CD4-positive, CD25-positive, alpha-beta regulatory T cell (primary cell): ENCODE data around the gene ALDOC. TPM values are rescaled to one million over a fixed set of nuclear protein-coding genes. Genes with fewer than 3 reads are reported as not detected.

Source experiments
- ATAC-seq, 2 donors: fragments of 150-1000 bp; cut with Tn5 transposase; one replicate each; pipeline ENCODE4 v1.10.0; 2021; ENCODE audit warnings: low read depth in 2 of 2, moderate number of reproducible peaks in 2 of 2, moderate library complexity in 1 of 2
- DNase-seq, 3 donors: peaks; one replicate each; pipeline versions ENCODE4 v3.0.0 to v3.0.0-alpha.2; 2012 to 2022; ENCODE audit warnings: mixed read lengths in 1 of 3
- H3K27ac ChIP-seq: one replicate; pipeline ENCODE4 v1.7.0; 2013; ENCODE audit warnings: mild to moderate bottlenecking, low read length; ENCODE audit not compliant: insufficient read depth, poor library complexity, severe bottlenecking
- H3K27me3 ChIP-seq: one replicate; pipeline ENCODE4 v1.7.0; 2013; ENCODE audit warnings: low read length; ENCODE audit not compliant: control insufficient read depth, insufficient read depth
- H3K36me3 ChIP-seq: one replicate; pipeline ENCODE4 v1.7.0; 2013; ENCODE audit warnings: mild to moderate bottlenecking, low read length, moderate library complexity; ENCODE audit not compliant: control insufficient read depth, insufficient read depth
- H3K4me1 ChIP-seq: 2 replicates; pipeline ENCODE4 v1.7.0; 2013; ENCODE audit warnings: mild to moderate bottlenecking, low read length; ENCODE audit not compliant: insufficient read depth, control insufficient read depth, poor library complexity, severe bottlenecking
- H3K4me3 ChIP-seq: one replicate; pipeline ENCODE4 v1.7.0; 2013; ENCODE audit warnings: low read depth, mild to moderate bottlenecking, low read length, moderate library complexity
- H3K9me3 ChIP-seq, 2 experiments: 1 replicate in 1 of 2; 2 replicates in 1 of 2; pipeline ENCODE4 v1.7.0; 2013; ENCODE audit warnings: low read length in 2 of 2, mild to moderate bottlenecking in 1 of 2, moderate library complexity in 1 of 2; ENCODE audit not compliant: control insufficient read depth in 2 of 2
- H3K27ac Mint-ChIP-seq, 3 donors: one replicate each; pipeline ENCODE4 v1.8.0; 2020 to 2022; ENCODE audit warnings: mild to moderate bottlenecking in 3 of 3, mixed read lengths in 3 of 3, moderate library complexity in 2 of 3
- H3K27me3 Mint-ChIP-seq: one replicate; pipeline ENCODE4 v1.8.0; 2022; ENCODE audit warnings: mild to moderate bottlenecking, mixed read lengths
- H3K36me3 Mint-ChIP-seq: one replicate; pipeline ENCODE4 v1.8.0; 2020; ENCODE audit warnings: mixed read lengths
- H3K4me1 Mint-ChIP-seq, 4 donors: one replicate each; pipeline ENCODE4 v1.8.0; 2020 to 2022; ENCODE audit warnings: mixed read lengths in 4 of 4, mild to moderate bottlenecking in 1 of 4
- H3K4me3 Mint-ChIP-seq, 4 donors: one replicate each; pipeline ENCODE4 v1.8.0; 2020 to 2022; ENCODE audit warnings: mild to moderate bottlenecking in 4 of 4, mixed read lengths in 4 of 4, moderate library complexity in 3 of 4
- H3K9me3 Mint-ChIP-seq, 7 donors: one replicate each; pipeline ENCODE4 v1.8.0; 2020 to 2022; ENCODE audit warnings: mixed read lengths in 7 of 7, mild to moderate bottlenecking in 3 of 7, moderate library complexity in 2 of 7
- polyA plus RNA-seq, 4 donors: library from polyadenylated mRNA; unstranded; fragments of 300-500 nt; fragmentation: Illumina TruSeq; gene quantifications; one replicate each; pipeline ENCODE4 v1.2.3, GENCODE V29; 2021
- total RNA-seq: library from RNA; stranded (reverse); gene quantifications from one replicate; pipeline ENCODE4 v1.2.3, GENCODE V29; 2022

Gene ALDOC
- 33.0 TPM for total RNA-seq
- polyA plus RNA-seq = 100 to 1,000 TPM in 1 of 4 donors, 10 to 100 TPM in 3; 68.2 to 109 (median 92.4) TPM

DNA sequence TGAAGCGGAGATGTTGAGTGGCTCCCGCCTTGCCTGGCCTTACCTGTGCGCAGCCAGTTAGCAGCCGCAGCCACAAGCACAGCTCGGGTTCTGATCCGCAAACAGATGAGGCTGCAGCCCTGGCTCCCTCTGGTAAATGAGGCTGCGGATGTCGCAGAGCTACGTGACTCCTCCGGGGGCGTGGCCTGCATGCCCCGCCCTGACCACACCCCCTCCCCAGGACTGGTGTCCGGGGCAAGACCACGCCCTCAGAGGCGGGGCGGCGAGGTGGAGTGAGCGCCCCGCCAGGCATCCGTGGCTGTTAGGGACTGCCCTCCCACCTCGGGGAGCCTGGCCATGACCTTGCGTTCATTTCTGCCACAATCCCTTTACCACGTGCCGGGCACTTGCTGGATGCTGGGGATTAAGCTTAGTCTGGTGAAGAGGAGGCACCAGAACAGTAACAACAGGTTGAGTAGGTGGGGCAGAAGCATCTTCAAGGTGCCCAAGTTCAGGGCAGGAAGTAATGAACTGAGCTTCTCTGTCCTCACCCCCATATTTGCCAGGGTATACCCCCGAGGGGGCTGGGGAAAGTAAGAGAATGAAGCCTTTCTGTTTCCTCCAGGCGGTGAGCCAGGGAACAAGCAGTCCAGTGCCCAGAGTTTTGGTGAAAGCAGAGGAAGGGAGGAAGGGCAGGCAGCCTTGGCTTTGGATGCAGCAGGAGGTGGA is at the start of gene ALDOC:
Gene ALDOC (minus strand): TSS at position 138 of the 708 bp plus-strand sequence. CDS start 1,363 bp downstream, outside the sequence.
- Histone ChIP-seq H3K36me3 (no peaks in the 10 kb centered on the region), H3K27me3 (no peaks in the 10 kb centered on the region), H3K27ac (peak within 1 kb of the TSS; percentile 59), H3K9me3 (no peaks in the 10 kb centered on the region), H3K4me1 (peaks cover 25% of the 10 kb centered on the region), H3K4me3 (peak within 1 kb of the TSS; percentile 74)
- ATAC-seq (peak; percentile 97 to 99), DNase-seq (peak; percentile 97 to 98 (median 98))
- Mint-ChIP-seq H3K4me3 (peak within 1 kb of the TSS; percentile 79 to 96 (median 90)), H3K9me3 (no peaks in the 10 kb centered on the region), H3K27ac (peak within 1 kb of the TSS; percentile 93 to 95 (median 95)), H3K4me1 (peaks cover 5 to 51% (median 37%) of the 10 kb centered on the region in 4 donors), H3K36me3 (peaks cover 7% of the 10 kb centered on the region), H3K27me3 (no peaks in the 10 kb centered on the region)

GRCh38 chr17:28624148-28624547 is 47.5 kb upstream of the ALDOC start:
- H3K4me3 ChIP-seq = no peak overlapping the region
- H3K27ac ChIP-seq = no peak overlapping the region
- no peak for ATAC-seq
- DNase-seq = no peak
- peaks cover 0 to 5% (median 3%) of the 10 kb centered on the region in 4 donors for H3K4me1 Mint-ChIP-seq
- peaks cover 74% of the 10 kb centered on the region for H3K36me3 ChIP-seq
- no peaks in the 10 kb centered on the region for H3K4me1 ChIP-seq
- H3K4me3 Mint-ChIP-seq = no peak overlapping the region
- peaks cover 72% of the 10 kb centered on the region for H3K36me3 Mint-ChIP-seq
- H3K27me3 Mint-ChIP-seq = no peaks in the 10 kb centered on the region
- H3K9me3 Mint-ChIP-seq = no peaks in the 10 kb centered on the region
- H3K9me3 ChIP-seq = no peaks in the 10 kb centered on the region
- H3K27me3 ChIP-seq = no peaks in the 10 kb centered on the region
- no peak overlapping the region for H3K27ac Mint-ChIP-seq

GRCh38 chr17:28623696-28624095 is 47.0 kb upstream of the ALDOC start:
- ATAC-seq = no peak
- H3K4me3 ChIP-seq = no peak overlapping the region
- H3K36me3 Mint-ChIP-seq = peaks cover 75% of the 10 kb centered on the region
- H3K9me3 ChIP-seq = no peaks in the 10 kb centered on the region
- H3K27me3 ChIP-seq = no peaks in the 10 kb centered on the region
- DNase-seq = no peak
- H3K27ac Mint-ChIP-seq = no peak overlapping the region
- H3K4me3 Mint-ChIP-seq = no peak overlapping the region
- H3K27me3 Mint-ChIP-seq = no peaks in the 10 kb centered on the region
- H3K4me1 ChIP-seq = no peaks in the 10 kb centered on the region
- H3K9me3 Mint-ChIP-seq = no peaks in the 10 kb centered on the region
- H3K27ac ChIP-seq = no peak overlapping the region
- peaks cover 79% of the 10 kb centered on the region for H3K36me3 ChIP-seq
- H3K4me1 Mint-ChIP-seq = peaks cover 0 to 5% (median 3%) of the 10 kb centered on the region in 4 donors

DNA sequence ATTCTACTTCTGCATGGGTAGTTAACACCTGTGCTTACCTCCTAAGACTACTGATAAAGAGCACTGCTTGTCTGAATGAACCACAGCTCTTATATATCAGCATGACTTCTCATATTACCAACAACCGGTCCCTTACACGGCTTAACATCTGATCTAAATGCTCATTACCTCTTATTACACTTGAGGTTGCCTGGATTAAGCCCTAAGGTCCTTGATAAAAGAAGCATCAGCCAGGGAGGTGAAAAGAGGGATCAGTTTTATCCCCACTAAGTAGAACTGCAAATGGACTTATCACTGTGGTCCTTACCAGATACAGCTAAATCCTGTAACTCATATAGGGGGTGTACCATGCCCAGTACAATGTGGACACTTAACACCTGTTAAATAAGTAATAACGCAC is 45.5 kb upstream of the ALDOC start:
- Histone ChIP-seq H3K4me3 (no peak overlapping the region), H3K9me3 (no peaks in the 10 kb centered on the region), H3K36me3 (peaks cover 84% of the 10 kb centered on the region), H3K27ac (no peak overlapping the region), H3K4me1 (no peaks in the 10 kb centered on the region), H3K27me3 (no peaks in the 10 kb centered on the region)
- H3K4me1 Mint-ChIP-seq = peaks cover 0 to 3% (median under 1%) of the 10 kb centered on the region in 4 donors
- DNase-seq (no peak), ATAC-seq (no peak)
- H3K4me3 Mint-ChIP-seq = no peak overlapping the region
- H3K36me3 Mint-ChIP-seq = peaks cover 74% of the 10 kb centered on the region
- no peaks in the 10 kb centered on the region for H3K27me3 Mint-ChIP-seq
- no peaks in the 10 kb centered on the region for H3K9me3 Mint-ChIP-seq
- H3K27ac Mint-ChIP-seq = peak overlapping the region in 1 of 3 donors; percentile 43

- Histone ChIP-seq H3K4me3 (no peak overlapping the region), H3K36me3 (peaks cover 98% of the 10 kb centered on the region), H3K27ac (no peak overlapping the region), H3K27me3 (no peaks in the 10 kb centered on the region), H3K9me3 (no peaks in the 10 kb centered on the region), H3K4me1 (no peaks in the 10 kb centered on the region)
- Mint-ChIP-seq H3K27me3 (no peaks in the 10 kb centered on the region), H3K4me3 (no peak overlapping the region), H3K36me3 (peaks cover 76% of the 10 kb centered on the region), H3K9me3 (no peaks in the 10 kb centered on the region), H3K4me1 (no peaks in the 10 kb centered on the region), H3K27ac (no peak overlapping the region)
- DNase-seq (no peak), ATAC-seq (no peak)
Observed at GRCh38 chr17:28620010-28620409, 43.3 kb upstream of the ALDOC start.

DNA sequence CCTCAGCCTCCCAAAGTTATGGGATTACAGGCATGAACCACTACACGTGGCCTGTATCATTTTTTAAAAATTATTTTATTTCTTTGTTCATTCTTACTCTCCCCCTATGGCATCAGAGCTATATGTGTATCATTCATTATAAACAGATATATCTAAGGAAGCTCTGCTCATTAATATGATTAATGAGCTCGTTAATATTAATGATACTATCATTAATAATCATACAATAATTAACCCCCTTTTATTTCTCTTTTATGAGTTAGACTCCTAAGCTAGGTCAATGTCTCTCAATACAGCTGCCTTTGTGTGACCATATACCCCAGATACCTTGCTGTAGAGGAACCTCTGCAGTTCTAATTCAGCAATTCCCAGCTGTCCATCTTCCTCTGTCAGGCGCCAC is 41.8 kb upstream of the ALDOC start:
- H3K27me3 ChIP-seq = no peaks in the 10 kb centered on the region
- no peak overlapping the region for H3K4me3 ChIP-seq
- peaks cover 93% of the 10 kb centered on the region for H3K36me3 ChIP-seq
- Mint-ChIP-seq H3K4me1 (peaks cover 0 to 4% (median 2%) of the 10 kb centered on the region in 4 donors), H3K27me3 (no peaks in the 10 kb centered on the region), H3K27ac (no peak overlapping the region), H3K36me3 (peaks cover 67% of the 10 kb centered on the region), H3K4me3 (no peak overlapping the region), H3K9me3 (peaks cover 0 to 2% (median 0%) of the 10 kb centered on the region in 7 donors)
- H3K27ac ChIP-seq = no peak overlapping the region
- H3K9me3 ChIP-seq = no peaks in the 10 kb centered on the region
- DNase-seq (no peak), ATAC-seq (no peak)
- no peaks in the 10 kb centered on the region for H3K4me1 ChIP-seq

GRCh38 chr17:28616281-28616680 is 39.6 kb upstream of the ALDOC start:
- ATAC-seq = no peak
- peaks cover 50% of the 10 kb centered on the region for H3K36me3 Mint-ChIP-seq

More at GRCh38 chr17:28616281-28616680, 39.6 kb upstream of the ALDOC start:
- Histone ChIP-seq H3K36me3 (peaks cover 72% of the 10 kb centered on the region), H3K27me3 (no peaks in the 10 kb centered on the region), H3K27ac (no peak overlapping the region), H3K4me3 (no peak overlapping the region), H3K4me1 (no peaks in the 10 kb centered on the region), H3K9me3 (no peaks in the 10 kb centered on the region)
- no peak for DNase-seq
- H3K4me1 Mint-ChIP-seq = peaks cover 0 to 16% (median 5%) of the 10 kb centered on the region in 4 donors
- H3K27ac Mint-ChIP-seq = peak overlapping the region in 1 of 3 donors; percentile 17
- H3K27me3 Mint-ChIP-seq = no peaks in the 10 kb centered on the region
- peaks cover 0 to 2% (median 0%) of the 10 kb centered on the region in 7 donors for H3K9me3 Mint-ChIP-seq
- no peak overlapping the region for H3K4me3 Mint-ChIP-seq
